ENCODE results near the gene RAI14.

Gene RAI14

DNA sequence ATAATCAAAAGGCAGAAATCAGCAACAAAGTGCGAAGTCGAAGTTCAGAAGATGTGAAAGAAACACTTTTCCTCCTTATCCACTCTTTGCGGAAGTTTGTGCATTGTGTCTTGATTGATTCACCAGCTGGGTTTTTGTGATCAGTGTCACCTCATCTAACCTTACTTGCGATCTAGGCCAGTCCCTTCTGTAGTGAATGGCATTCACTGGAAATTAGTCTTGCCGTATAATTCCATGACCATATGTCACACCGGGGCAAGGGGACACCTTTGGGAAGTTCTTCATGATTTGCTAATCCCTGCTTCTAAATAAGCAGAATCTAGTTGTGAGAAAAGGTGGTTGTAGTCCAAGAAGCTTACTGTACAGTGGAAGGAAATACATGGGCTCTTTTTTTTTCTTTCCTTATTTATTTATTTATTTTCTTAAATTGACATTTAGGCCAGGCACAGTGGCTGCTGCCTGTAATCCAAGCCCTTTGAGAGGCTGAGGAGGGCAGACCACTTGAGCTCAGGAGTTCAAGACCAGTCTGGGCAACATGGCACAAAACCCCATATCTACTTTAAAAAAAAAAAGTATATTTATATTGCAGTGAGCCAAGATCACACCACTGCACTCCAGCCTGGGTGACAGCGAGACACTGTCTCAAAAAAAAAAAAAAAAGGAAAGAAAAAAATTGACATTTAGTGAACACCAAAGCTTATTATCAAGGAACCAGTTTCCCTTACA is 7.8 kb downstream of the RAI14 start:
- TF ChIP-seq POLR2AphosphoS5 (IDR thresholded peaks at IDR 0.05; ENCODE audit: low read depth, low read length) (no peak), POLR2A (IDR thresholded peaks at IDR 0.05; ENCODE audit: low read depth, low read length) (no peak), TAF1 (IDR thresholded peaks at IDR 0.05; ENCODE audit: borderline replicate concordance, low read depth, low read length) (no peak)
- DNase-seq (ENCODE audit: insufficient read length) (no peak), FAIRE-seq (no peak)

DNA sequence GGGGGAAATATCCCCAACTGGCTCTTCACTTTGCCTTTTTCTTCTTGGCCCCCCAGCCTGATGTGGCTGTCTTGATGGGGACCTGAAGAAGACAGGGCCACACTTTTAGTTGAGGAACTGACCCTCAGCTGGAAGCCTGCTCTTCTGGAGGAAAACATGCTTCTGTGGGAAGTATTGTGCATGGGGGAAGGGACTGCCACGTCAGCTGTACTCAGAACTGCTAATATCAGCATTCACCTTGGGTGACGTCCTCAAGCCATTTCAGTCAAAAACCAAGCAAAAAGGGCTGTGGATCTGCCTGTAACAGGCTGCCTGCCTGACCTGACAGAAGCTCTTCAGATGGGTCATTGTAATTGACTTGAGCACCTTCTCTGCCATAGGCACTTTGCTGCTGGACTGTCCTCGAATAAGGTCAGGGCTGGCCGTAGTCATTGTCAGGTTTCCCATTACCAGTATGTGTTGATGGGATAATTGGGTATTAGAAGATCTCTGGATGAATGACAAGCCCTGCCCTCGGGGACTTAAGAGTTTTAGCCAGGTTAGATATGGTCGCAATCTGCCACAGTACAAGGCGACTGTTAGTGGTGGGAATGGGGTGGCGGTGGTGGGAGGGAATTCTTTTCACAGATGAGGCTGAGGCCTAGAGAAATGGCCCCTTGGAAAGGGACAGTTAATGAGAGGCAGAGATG is 10.4 kb downstream of the RAI14 start:
- TF ChIP-seq POLR2AphosphoS5 (IDR thresholded peaks at IDR 0.05; ENCODE audit: low read depth, low read length): no peak
- TF ChIP-seq POLR2A (IDR thresholded peaks at IDR 0.05; ENCODE audit: low read depth, low read length): no peak
- TF ChIP-seq TAF1 (IDR thresholded peaks at IDR 0.05; ENCODE audit: borderline replicate concordance, low read depth, low read length): no peak
- DNase-seq (ENCODE audit: insufficient read length) (no peak), FAIRE-seq (no peak)

DNA sequence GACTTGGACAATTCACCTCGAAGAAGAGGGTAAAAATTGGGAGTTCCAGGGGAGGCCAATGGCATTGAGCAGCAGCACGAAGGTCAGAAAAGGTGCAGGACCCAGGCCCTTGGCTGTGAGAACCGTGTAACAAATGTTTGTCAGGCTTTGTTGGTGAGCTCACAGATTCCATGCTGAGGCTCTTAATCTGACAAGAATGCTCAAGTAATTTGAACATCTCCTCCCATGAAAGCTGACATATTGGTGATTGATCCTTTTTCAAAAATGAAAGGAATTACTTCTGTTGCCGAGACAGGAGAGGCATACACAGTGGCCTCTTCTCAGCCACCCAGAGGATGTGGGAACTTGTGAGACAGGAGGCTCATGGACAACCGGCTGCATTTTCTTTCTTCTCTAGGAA is 11.6 kb downstream of the RAI14 start:
- DNase-seq (ENCODE audit: insufficient read length) (no peak), FAIRE-seq (no peak)
- TF ChIP-seq POLR2A (IDR thresholded peaks at IDR 0.05; ENCODE audit: low read depth, low read length): no peak
- no peak for TF ChIP-seq POLR2AphosphoS5 (IDR thresholded peaks at IDR 0.05; ENCODE audit: low read depth, low read length)
- TF ChIP-seq TAF1 (IDR thresholded peaks at IDR 0.05; ENCODE audit: borderline replicate concordance, low read depth, low read length): no peak

DNA sequence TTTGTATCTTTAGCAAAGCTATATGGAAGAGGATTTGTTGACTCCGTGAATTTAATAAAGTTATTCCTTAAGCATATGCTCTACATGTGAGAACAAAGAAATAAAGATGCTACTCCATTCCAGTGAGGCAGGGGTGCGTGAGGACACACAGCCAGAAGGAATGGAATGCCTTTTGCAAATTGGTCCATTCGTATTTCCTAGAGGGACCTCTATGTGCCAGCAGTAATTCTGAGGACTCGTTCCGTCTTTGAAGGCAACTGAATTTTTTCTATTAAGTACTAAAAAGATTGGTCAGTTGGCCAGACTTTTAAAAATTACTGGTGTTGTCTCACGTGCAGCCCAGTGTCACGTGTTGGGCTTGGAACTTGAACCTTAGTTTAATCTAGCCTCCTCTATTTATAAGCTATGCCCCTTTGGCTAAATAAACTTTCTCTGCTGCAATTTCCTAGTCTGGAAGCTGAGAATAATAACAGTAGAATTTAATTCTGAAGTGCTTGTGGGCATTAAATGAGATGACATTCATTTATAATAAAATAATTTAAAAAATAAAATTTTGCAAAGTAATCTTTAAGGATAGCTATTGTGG is 13.9 kb downstream of the RAI14 start:
- TF ChIP-seq TAF1 (IDR thresholded peaks at IDR 0.05; ENCODE audit: borderline replicate concordance, low read depth, low read length) (no peak), POLR2AphosphoS5 (IDR thresholded peaks at IDR 0.05; ENCODE audit: low read depth, low read length) (no peak), POLR2A (IDR thresholded peaks at IDR 0.05; ENCODE audit: low read depth, low read length) (no peak)
- no peak for FAIRE-seq
- DNase-seq (ENCODE audit: insufficient read length): no peak

DNA sequence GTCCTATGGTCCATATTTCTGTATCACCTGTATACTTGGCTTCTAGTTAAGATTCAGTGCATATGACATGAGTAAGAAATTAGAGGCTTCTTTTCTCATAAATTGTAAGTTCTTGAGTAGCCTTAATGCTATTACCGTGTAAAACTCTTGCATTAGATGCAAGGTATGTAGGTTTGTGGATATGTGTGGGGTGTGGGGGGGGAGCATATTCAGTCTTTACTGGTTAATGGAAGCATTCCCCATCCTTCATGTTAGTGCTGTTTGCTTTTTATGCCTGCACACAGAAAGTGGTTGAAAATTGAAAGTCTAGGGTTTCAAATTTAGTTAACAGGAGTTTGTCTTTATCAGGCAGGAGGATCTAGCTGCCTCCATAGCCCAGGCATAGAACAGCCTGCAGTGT is 16.1 kb downstream of the RAI14 start:
- TF ChIP-seq TAF1 (IDR thresholded peaks at IDR 0.05; ENCODE audit: borderline replicate concordance, low read depth, low read length) (no peak), POLR2AphosphoS5 (IDR thresholded peaks at IDR 0.05; ENCODE audit: low read depth, low read length) (no peak), POLR2A (IDR thresholded peaks at IDR 0.05; ENCODE audit: low read depth, low read length) (no peak)
- DNase-seq (ENCODE audit: insufficient read length) (no peak), FAIRE-seq (no peak)

DNA sequence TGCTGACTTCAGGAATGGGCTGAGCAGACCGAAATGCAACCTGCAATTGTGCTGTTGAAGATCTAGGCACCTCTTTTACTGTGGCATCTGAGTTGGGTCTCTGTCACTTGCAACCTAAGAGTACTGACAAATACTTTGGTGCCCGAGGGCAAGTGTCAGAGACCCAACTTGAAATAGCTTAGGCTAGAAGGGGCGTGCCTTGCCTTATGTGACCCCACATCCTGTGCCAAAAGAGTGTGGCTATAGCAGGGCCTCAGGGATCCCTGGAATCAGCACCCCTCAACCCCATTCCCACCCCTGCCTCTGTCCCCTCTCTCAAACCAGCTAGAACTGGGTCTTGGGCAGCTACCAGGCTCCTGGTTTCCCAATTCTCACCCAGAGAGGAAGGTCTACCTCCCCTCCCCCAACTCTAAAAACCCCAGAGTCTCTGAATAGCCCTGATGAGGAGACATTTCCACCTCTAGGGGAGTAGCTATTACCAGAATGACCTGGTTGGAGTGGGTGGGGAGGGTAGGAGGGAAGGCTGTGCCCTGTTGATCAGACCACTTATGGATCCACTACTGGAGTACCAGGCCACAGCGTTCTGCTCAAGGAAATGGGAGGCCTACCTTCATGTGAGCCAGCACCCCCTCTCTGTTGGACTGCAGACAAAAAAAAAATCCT is 17.5 kb downstream of the RAI14 start:
- DNase-seq (ENCODE audit: insufficient read length) (no peak), FAIRE-seq (no peak)
- no peak for TF ChIP-seq TAF1 (IDR thresholded peaks at IDR 0.05; ENCODE audit: borderline replicate concordance, low read depth, low read length)
- no peak for TF ChIP-seq POLR2A (IDR thresholded peaks at IDR 0.05; ENCODE audit: low read depth, low read length)
- no peak for TF ChIP-seq POLR2AphosphoS5 (IDR thresholded peaks at IDR 0.05; ENCODE audit: low read depth, low read length)

DNA sequence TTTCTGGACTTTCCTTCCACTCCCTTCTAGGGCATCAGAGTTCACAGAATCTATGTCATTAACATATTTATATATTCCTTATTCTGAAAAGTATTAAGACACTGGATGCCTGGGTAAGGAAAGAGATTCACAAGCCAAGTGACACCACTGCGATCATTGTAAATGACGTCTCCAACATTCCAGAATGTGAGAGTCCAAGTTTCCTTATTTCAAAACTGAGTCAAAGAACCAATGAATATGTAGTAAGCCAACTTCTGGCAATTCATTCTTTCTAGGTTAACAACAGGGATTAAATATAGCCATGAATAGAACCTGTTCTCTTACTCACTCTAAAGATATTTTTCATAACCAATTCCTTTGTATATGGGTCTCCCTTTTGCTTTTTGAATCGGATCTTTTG is 18.1 kb downstream of the RAI14 start:
- TF ChIP-seq TAF1 (IDR thresholded peaks at IDR 0.05; ENCODE audit: borderline replicate concordance, low read depth, low read length) (no peak), POLR2AphosphoS5 (IDR thresholded peaks at IDR 0.05; ENCODE audit: low read depth, low read length) (no peak), POLR2A (IDR thresholded peaks at IDR 0.05; ENCODE audit: low read depth, low read length) (no peak)
- DNase-seq (ENCODE audit: insufficient read length): no peak
- no peak for FAIRE-seq

DNA sequence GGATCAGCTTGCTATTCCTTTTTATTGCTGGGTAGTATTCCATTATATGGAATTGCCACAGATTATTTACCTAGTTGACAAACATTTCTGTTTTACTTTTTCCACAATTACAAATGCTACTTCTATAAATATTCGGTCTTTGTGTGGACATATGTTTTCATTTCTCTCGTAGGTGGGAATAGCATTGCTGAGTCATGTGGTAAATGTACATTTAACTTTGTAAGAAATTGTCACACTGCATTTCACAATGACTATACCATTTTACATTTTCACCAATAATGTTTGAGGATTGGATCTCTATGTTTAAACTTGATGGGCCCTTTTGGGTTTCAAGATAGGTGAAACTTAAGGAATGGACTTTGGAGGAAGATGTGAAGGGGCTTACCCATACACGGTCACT is 19.7 kb downstream of the RAI14 start:
- no peak for TF ChIP-seq POLR2A (IDR thresholded peaks at IDR 0.05; ENCODE audit: low read depth, low read length)
- TF ChIP-seq TAF1 (IDR thresholded peaks at IDR 0.05; ENCODE audit: borderline replicate concordance, low read depth, low read length): no peak
- TF ChIP-seq POLR2AphosphoS5 (IDR thresholded peaks at IDR 0.05; ENCODE audit: low read depth, low read length): no peak
- DNase-seq (ENCODE audit: insufficient read length) (no peak), FAIRE-seq (no peak)

DNA sequence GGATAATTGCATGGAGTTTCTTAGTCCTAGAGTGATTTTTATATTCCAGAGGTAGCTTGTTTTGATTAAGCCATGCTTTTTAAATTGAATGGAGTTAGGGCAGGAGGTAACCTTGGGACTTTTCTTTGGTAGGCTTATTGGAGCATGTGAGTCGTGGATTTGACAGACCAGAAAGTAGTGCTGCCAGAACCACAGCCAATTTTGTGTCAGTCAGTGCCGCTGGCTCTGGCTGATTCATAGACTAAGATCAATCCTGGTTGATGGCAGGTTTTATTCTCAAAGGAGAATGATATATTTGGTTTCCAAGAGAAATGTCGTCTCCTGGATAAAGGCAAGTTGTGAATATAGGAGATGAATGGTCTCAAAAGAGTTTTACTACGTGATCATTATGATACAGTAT is 20.3 kb downstream of the RAI14 start:
- no peak for TF ChIP-seq TAF1 (IDR thresholded peaks at IDR 0.05; ENCODE audit: borderline replicate concordance, low read depth, low read length)
- TF ChIP-seq POLR2AphosphoS5 (IDR thresholded peaks at IDR 0.05; ENCODE audit: low read depth, low read length): no peak
- no peak for TF ChIP-seq POLR2A (IDR thresholded peaks at IDR 0.05; ENCODE audit: low read depth, low read length)
- FAIRE-seq (no peak), DNase-seq (ENCODE audit: insufficient read length) (no peak)

DNA sequence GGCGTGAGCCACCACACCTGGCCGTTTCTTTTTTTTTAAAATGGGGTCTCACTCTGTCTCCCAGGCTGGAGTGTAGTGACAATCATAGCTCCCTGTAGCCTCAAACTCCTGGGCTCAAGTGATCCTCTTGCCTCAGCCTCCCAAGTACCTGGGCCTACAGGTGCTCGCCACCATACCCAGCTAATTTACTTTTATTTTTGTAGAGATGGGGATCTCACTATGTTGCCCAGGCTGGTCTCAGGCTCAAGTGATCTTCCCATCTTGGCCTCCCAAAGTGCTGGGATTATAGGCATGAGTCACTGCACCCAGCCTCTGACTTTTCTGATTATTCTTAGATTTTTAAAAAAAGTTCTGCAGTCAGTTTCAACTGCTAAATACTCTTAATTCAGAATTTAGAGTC is 21.3 kb downstream of the RAI14 start:
- TF ChIP-seq TAF1 (IDR thresholded peaks at IDR 0.05; ENCODE audit: borderline replicate concordance, low read depth, low read length) (no peak), POLR2A (IDR thresholded peaks at IDR 0.05; ENCODE audit: low read depth, low read length) (no peak)
- DNase-seq (ENCODE audit: insufficient read length) (no peak), FAIRE-seq (no peak)

DNA sequence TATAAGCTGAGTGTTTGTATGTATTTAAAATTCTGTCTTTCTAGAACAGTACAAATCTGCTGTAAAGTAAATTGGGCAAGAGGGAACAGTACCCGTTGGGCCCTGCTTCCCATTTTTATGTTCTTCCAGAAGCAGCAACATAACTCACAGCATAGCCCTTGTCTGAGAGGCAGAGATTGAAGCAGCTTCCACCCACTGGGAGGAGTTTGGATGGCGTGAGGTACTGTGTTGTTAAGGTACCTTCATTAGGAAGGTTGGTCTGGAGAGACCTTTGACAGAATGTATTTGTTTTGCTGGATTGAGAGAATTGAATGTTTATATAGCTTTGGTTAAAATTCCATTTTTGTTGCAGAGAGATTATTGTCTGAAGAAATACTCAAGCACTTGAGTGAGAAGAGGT is 24.8 kb downstream of the RAI14 start:
- no peak for DNase-seq (ENCODE audit: insufficient read length)
- no peak for FAIRE-seq
- TF ChIP-seq TAF1 (IDR thresholded peaks at IDR 0.05; ENCODE audit: borderline replicate concordance, low read depth, low read length) (no peak), POLR2A (IDR thresholded peaks at IDR 0.05; ENCODE audit: low read depth, low read length) (no peak), POLR2AphosphoS5 (IDR thresholded peaks at IDR 0.05; ENCODE audit: low read depth, low read length) (no peak)

Measured in GM12892 (cell line).